HCT116 (cell line): ENCODE data around the gene SIGLEC14. TPM values are rescaled to one million over a fixed set of nuclear protein-coding genes. Genes with fewer than 3 reads are reported as not detected.

Experiments
- ATAC-seq: fragments of 200-7000 bp; cut with Tn5 transposase; 2 replicates; pipeline ENCODE4 v1.9.1; 2020; ENCODE audit warnings: mild to moderate bottlenecking, moderate library complexity
- BruUV-seq: library from RNA; stranded (reverse); fragments of 400-500 nt; replicated peaks from 2 replicates; lab custom pipeline; 2021; lab: Mats Ljungman, UMichigan
- CTCF ChIA-PET: fragments of 300-600 bp; sonication (Branson Sonifier 250); formaldehyde crosslinking; loops from one replicate; lab custom pipeline; 2021; ENCODE audit warnings: antibody characterized with exemption; lab: Charles Lee
- POLR2A ChIA-PET: fragments of 300-600, 350-600 bp; sonication (Branson Sonifier 250); formaldehyde crosslinking; loops from one replicate; lab custom pipeline; 2021; ENCODE audit warnings: antibody characterized with exemption; lab: Charles Lee
- RAD21 ChIA-PET, 2 experiments: fragments of 300-600 bp; sonication (Branson Sonifier 250); formaldehyde crosslinking; loops; one replicate each; lab custom pipeline; 2023; ENCODE audit warnings: low total read pairs in 2 of 2; ENCODE audit not compliant: uncharacterized antibody in 2 of 2, unreplicated experiment in 2 of 2, low non-redundant PET in 1 of 2; lab: Charles Lee
- DNase-seq: peaks from one replicate; pipeline ENCODE4 v3.0.0-alpha.2; 2010; ENCODE audit warnings: low read depth, low spot score
- H2AFZ ChIP-seq: fragments of 200-600 bp; shearing (Covaris generic), sonication (generic); 2 replicates; pipeline ENCODE4 v1.6.1; 2017; ENCODE audit warnings: low read depth, mixed run types, mixed read lengths, antibody characterized with exemption, low read length; ENCODE audit not compliant: poor library complexity, severe bottlenecking
- H3K27ac ChIP-seq: 2 replicates; pipeline ENCODE4 v1.5.1; 2012; ENCODE audit warnings: low read depth, low read length
- H3K27me3 ChIP-seq: fragments of 200-600 bp; sonication (generic); 2 replicates; pipeline ENCODE4 v1.6.1; 2016; ENCODE audit warnings: mixed run types, low read length, mixed read lengths; ENCODE audit not compliant: insufficient read depth
- H3K36me3 ChIP-seq, 2 experiments: fragments of 200-500 bp in 1 of 2; fragments of 200-600 bp in 1 of 2; sonication (Bioruptor generic) in 1 of 2; sonication (generic) in 1 of 2; 2 replicates each; pipeline versions ENCODE4 v1.5.1 to v1.6.1; 2014 to 2016; ENCODE audit warnings: low read length in 2 of 2, inconsistent platforms in 1 of 2, mixed read lengths in 1 of 2, mixed run types in 1 of 2; ENCODE audit not compliant: insufficient read depth in 2 of 2, control insufficient read depth in 1 of 2
- H3K4me1 ChIP-seq, 2 experiments: fragments of 200-600 bp in 1 of 2; sonication (generic) in 1 of 2; 2 replicates each; pipeline versions ENCODE4 v1.5.1 to v1.6.1; 2012 to 2017; ENCODE audit warnings: low read length in 2 of 2, inconsistent platforms in 1 of 2, mild to moderate bottlenecking in 1 of 2, mixed read lengths in 1 of 2, mixed run types in 1 of 2, moderate library complexity in 1 of 2; ENCODE audit not compliant: insufficient read depth in 2 of 2, control insufficient read depth in 1 of 2
- H3K4me2 ChIP-seq: fragments of 200-600 bp; sonication (generic); 2 replicates; pipeline ENCODE4 v1.6.1; 2017; ENCODE audit warnings: mixed run types, low read length, mixed read lengths
- H3K4me3 ChIP-seq, 2 experiments: fragments of 200-600 bp in 1 of 2; sonication (generic) in 1 of 2; replicated peaks in 1 of 2; 2 replicates each; pipeline ENCODE4 v1.5.1; 2011 to 2016; ENCODE audit warnings: low read length in 2 of 2, control low read depth in 1 of 2, low read depth in 1 of 2, mild to moderate bottlenecking in 1 of 2, mixed read lengths in 1 of 2, mixed run types in 1 of 2
- H3K79me2 ChIP-seq: fragments of 200-600 bp; sonication (generic); 2 replicates; pipeline ENCODE4 v1.6.1; 2017; ENCODE audit warnings: mild to moderate bottlenecking, mixed run types, low read length, moderate library complexity, mixed read lengths; ENCODE audit not compliant: insufficient read depth
- H3K9ac ChIP-seq: fragments of 200-600 bp; sonication (generic); 2 replicates; pipeline ENCODE4 v1.6.1; 2016; ENCODE audit warnings: low read length, mixed read lengths
- H3K9me2 ChIP-seq: fragments of 200-600 bp; sonication (generic), shearing (Covaris generic); 2 replicates; pipeline ENCODE4 v1.6.1; 2017; ENCODE audit warnings: mixed run types, mild to moderate bottlenecking, moderate library complexity; ENCODE audit not compliant: insufficient read depth
- H3K9me3 ChIP-seq, 2 experiments: fragments of 200-500 bp in 1 of 2; fragments of 200-600 bp in 1 of 2; sonication (Bioruptor generic) in 1 of 2; sonication (generic) in 1 of 2; 2 replicates each; pipeline ENCODE4 v1.6.1; 2014 to 2017; ENCODE audit warnings: low read length in 2 of 2, mixed read lengths in 2 of 2, inconsistent platforms in 1 of 2, low read depth in 1 of 2, mild to moderate bottlenecking in 1 of 2, mixed run types in 1 of 2, moderate library complexity in 1 of 2; ENCODE audit not compliant: control insufficient read depth in 1 of 2, insufficient read depth in 1 of 2
- H4K20me1 ChIP-seq: fragments of 200-600 bp; sonication (generic), shearing (Covaris generic); 2 replicates; pipeline ENCODE4 v1.6.1; 2017; ENCODE audit warnings: mixed run types, mild to moderate bottlenecking, moderate library complexity; ENCODE audit not compliant: insufficient read depth
- ATF3 ChIP-seq: IDR thresholded peaks from 2 replicates; pipeline ENCODE4 v1.6.1; 2012
- CBX3 ChIP-seq: IDR thresholded peaks from 2 replicates; pipeline ENCODE4 v1.6.1; 2012; ENCODE audit warnings: low read depth
- CEBPB ChIP-seq: IDR thresholded peaks from 2 replicates; pipeline ENCODE4 v1.6.1; 2012; ENCODE audit warnings: low read depth
- CTCF ChIP-seq, 3 experiments: fragments of 200-600 bp in 1 of 3; sonication (generic) in 1 of 3; IDR thresholded peaks in 2 of 3; conservative IDR thresholded peaks in 1 of 3; 2 replicates each; pipeline ENCODE4 v1.5.1; 2012 to 2017; ENCODE audit warnings: low read depth in 2 of 3, low read length in 2 of 3, antibody characterized with exemption in 1 of 3, borderline replicate concordance in 1 of 3, control low read depth in 1 of 3, mild to moderate bottlenecking in 1 of 3, mixed read lengths in 1 of 3, mixed run types in 1 of 3, moderate library complexity in 1 of 3; ENCODE audit not compliant: insufficient read depth in 1 of 3
- EGR1 ChIP-seq: IDR thresholded peaks from 2 replicates; pipeline ENCODE4 v1.6.1; 2012; ENCODE audit warnings: low read depth
- ELF1 ChIP-seq: IDR thresholded peaks from 2 replicates; pipeline ENCODE4 v1.6.1; 2012; ENCODE audit warnings: low read depth, borderline replicate concordance
- EZH2 ChIP-seq: fragments of 200-600 bp; sonication (generic); IDR thresholded peaks from 2 replicates; pipeline ENCODE4 v1.6.1; 2017; ENCODE audit warnings: antibody characterized with exemption, mixed run types
- EZH2phosphoT487 ChIP-seq: fragments of 200-600 bp; IDR thresholded peaks from 2 replicates; pipeline ENCODE4 v1.6.1; 2018; ENCODE audit warnings: antibody characterized with exemption, borderline replicate concordance
- FOSL1 ChIP-seq: IDR thresholded peaks from 2 replicates; pipeline ENCODE4 v1.6.1; 2012; ENCODE audit warnings: low read depth
- JUND ChIP-seq: IDR thresholded peaks from 2 replicates; pipeline ENCODE4 v1.6.1; 2012
- RAD21 ChIP-seq: IDR thresholded peaks from 2 replicates; pipeline ENCODE4 v1.6.1; 2012; ENCODE audit warnings: low read depth, mild to moderate bottlenecking
- SIN3A ChIP-seq: IDR thresholded peaks from 2 replicates; pipeline ENCODE4 v1.6.1; 2012; ENCODE audit warnings: low read depth
- SP1 ChIP-seq: IDR thresholded peaks from 2 replicates; pipeline ENCODE4 v1.6.1; 2012; ENCODE audit warnings: low read depth
- YY1 ChIP-seq: IDR thresholded peaks from 2 replicates; pipeline ENCODE4 v1.6.1; 2011; ENCODE audit warnings: low read length, low read depth, moderate library complexity, mild to moderate bottlenecking; ENCODE audit not compliant: insufficient replicate concordance; ENCODE audit errors: extremely low read depth
- ZBTB33 ChIP-seq: IDR thresholded peaks from 2 replicates; pipeline ENCODE4 v1.6.1; 2011; ENCODE audit warnings: mild to moderate bottlenecking, low read length, moderate library complexity; ENCODE audit not compliant: insufficient replicate concordance; ENCODE audit errors: extremely low read depth
- ZFX ChIP-seq: fragments of 450-650 bp; IDR thresholded peaks from 2 replicates; pipeline ENCODE4 v1.6.1; 2017
- ZNF274 ChIP-seq: fragments of 200-500 bp; sonication (Bioruptor generic); IDR thresholded peaks from 2 replicates; pipeline ENCODE4 v1.6.1; 2014; ENCODE audit warnings: mild to moderate bottlenecking, low read depth, low read length, inconsistent platforms
- intact Hi-C: fragments of 100-400 bp; cut with micrococcal nuclease; formaldehyde crosslinking; loops from 2 replicates; pipeline ENCODE4 v1.10.0; 2022
- total RNA-seq: library from RNA; stranded (reverse); gene quantifications from one replicate; pipeline ENCODE4 v1.2.1, GENCODE V29; 2021; ENCODE audit not compliant: unreplicated experiment
- TF ChIP-seq, protein P1 (sequence below): IDR thresholded peaks from 2 replicates; pipeline ENCODE4 v1.6.1; 2012

SIGLEC14 gene
- total RNA-seq, 1 experiment from 2014 or later = not detected

DNA sequence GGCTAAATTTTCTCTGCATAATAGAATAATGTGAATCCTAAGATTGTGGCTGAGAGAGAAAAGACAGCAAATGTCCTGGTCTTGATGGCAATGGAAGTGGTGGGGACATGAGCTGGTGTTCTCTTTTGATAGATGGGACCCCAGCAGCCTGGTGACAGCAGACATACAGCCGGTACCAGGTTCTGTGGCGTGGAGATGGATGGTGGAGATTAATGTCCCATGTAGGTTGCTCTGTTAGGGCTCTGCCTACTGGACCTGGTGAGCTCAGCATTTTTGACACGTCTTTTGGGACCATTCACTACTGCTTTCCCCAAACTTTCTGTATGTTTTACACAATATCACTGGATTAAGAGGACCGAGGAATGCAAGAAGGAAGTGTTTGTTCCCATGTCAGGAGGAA, 8.2 kb upstream of the SIGLEC14 start:
- Histone ChIP-seq H4K20me1 (no peaks in the 10 kb centered on the region), H3K4me2 (no peak overlapping the region), H3K9me3 (no peaks in the 10 kb centered on the region), H3K36me3 (no peaks in the 10 kb centered on the region), H3K4me1 (peaks cover 0 to 5% of the 10 kb centered on the region in 2 experiments; a peak in 2 of 4 replicates), H3K27ac (no peak overlapping the region), H3K9ac (no peak overlapping the region), H3K27me3 (no peaks in the 10 kb centered on the region), H2AFZ (no peak overlapping the region), H3K4me3 (no peak overlapping the region), H3K79me2 (no peaks in the 10 kb centered on the region), H3K9me2 (no peaks in the 10 kb centered on the region)
- intact Hi-C loops = loop anchor here (5.0 kb wide), 2 partner anchors 47 to 232 kb away; no protein-coding TSS in a partner anchor
- DNase-seq = no peak
- TF ChIP-seq SIN3A (no peak), ZFX (no peak), EGR1 (no peak), ELF1 (no peak), ZBTB33 (no peak), EZH2 (no peak), CTCF (IDR thresholded peaks at IDR 0.05 in 2 of 3, conservative IDR thresholded peaks at IDR 0.05 in 1 of 3; ENCODE audit: borderline replicate concordance in 1 of 3, insufficient read depth in 1 of 3, low read depth in 2 of 3, low read length in 2 of 3) (no peak), EZH2phosphoT487 (no peak), FOSL1 (no peak), YY1 (no peak), RAD21 (no peak), ATF3 (no peak), CBX3 (no peak), JUND (no peak), CEBPB (no peak), ZNF274 (no peak), SP1 (no peak)
- TF ChIP-seq, protein P1, sequence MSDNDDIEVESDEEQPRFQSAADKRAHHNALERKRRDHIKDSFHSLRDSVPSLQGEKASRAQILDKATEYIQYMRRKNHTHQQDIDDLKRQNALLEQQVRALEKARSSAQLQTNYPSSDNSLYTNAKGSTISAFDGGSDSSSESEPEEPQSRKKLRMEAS = no peak
- no peak for ATAC-seq
- BruUV-seq = no TSS peak
- ChIA-PET POLR2A (no interaction called here), CTCF (interaction anchor here (1.0 kb wide), 1 partner anchor 17 kb away, joined by 3 read pairs; no protein-coding TSS in a partner anchor), RAD21 (no interaction called here)
